WTC11 (cell line): ENCODE measurements around the gene PLCB2. TPM values are rescaled to one million over a fixed set of nuclear protein-coding genes. Genes with fewer than 3 reads are reported as not detected.

Experiments
- ATAC-seq: fragments of 200-7000 bp; cut with Tn5 transposase; 2 replicates; pipeline ENCODE4 v1.10.0; 2021; ENCODE audit warnings: mild to moderate bottlenecking, moderate library complexity
- CTCF ChIA-PET: fragments of 300-600 bp; sonication (Branson Sonifier 250); formaldehyde crosslinking; loops from one replicate; lab custom pipeline; 2021; ENCODE audit warnings: antibody characterized with exemption; lab: Charles Lee
- POLR2A ChIA-PET: fragments of 350-600 bp; sonication (Branson Sonifier 250); formaldehyde crosslinking; loops from one replicate; lab custom pipeline; 2021; ENCODE audit warnings: antibody characterized with exemption; lab: Charles Lee
- DNase-seq: peaks from one replicate; pipeline ENCODE4 v3.0.0; 2021; ENCODE audit warnings: low spot score
- H3K27ac Mint-ChIP-seq: 2 replicates; pipeline ENCODE4 v1.8.0; 2021; ENCODE audit warnings: mixed read lengths
- H3K27me3 Mint-ChIP-seq: 2 replicates; pipeline ENCODE4 v1.8.0; 2021; ENCODE audit warnings: low read depth, mild to moderate bottlenecking, moderate library complexity, mixed read lengths
- H3K36me3 Mint-ChIP-seq: 2 replicates; pipeline ENCODE4 v1.8.0; 2021; ENCODE audit warnings: mixed read lengths
- H3K4me1 Mint-ChIP-seq: 2 replicates; pipeline ENCODE4 v1.8.0; 2022; ENCODE audit warnings: mixed read lengths
- H3K4me3 Mint-ChIP-seq: 2 replicates; pipeline ENCODE4 v1.8.0; 2021; ENCODE audit warnings: mild to moderate bottlenecking, moderate library complexity, mixed read lengths
- H3K9me3 Mint-ChIP-seq: 2 replicates; pipeline ENCODE4 v1.8.0; 2021; ENCODE audit warnings: mixed read lengths
- ATF1 ChIP-seq: sonication (generic); formaldehyde crosslinking; IDR thresholded peaks from 2 replicates; pipeline ENCODE4 v1.8.1; 2023; ENCODE audit warnings: mild to moderate bottlenecking, moderate library complexity, missing genetic modification reagents
- CTCF ChIP-seq: fragments of 200-600 bp; IDR thresholded peaks from 2 replicates; pipeline ENCODE4 v1.8.0; 2022; ENCODE audit warnings: antibody characterized with exemption
- FOXK1 ChIP-seq: sonication (generic); formaldehyde crosslinking; IDR thresholded peaks from 2 replicates; pipeline ENCODE4 v1.8.0; 2022; ENCODE audit warnings: mild to moderate bottlenecking, moderate library complexity, missing genetic modification reagents
- GTF2I ChIP-seq: fragments of 250-450 bp; sonication (Bioruptor Pico); conservative IDR thresholded peaks from 2 replicates; pipeline ENCODE4 v1.4.0; 2021; ENCODE audit warnings: mild to moderate bottlenecking
- HMGA2 ChIP-seq: fragments of 250-450 bp; sonication (Bioruptor Pico); IDR thresholded peaks from 2 replicates; pipeline ENCODE4 v1.4.0; 2021; ENCODE audit warnings: mild to moderate bottlenecking, moderate library complexity
- HMGXB4 ChIP-seq: sonication (generic); formaldehyde crosslinking; IDR thresholded peaks from 2 replicates; pipeline ENCODE4 v1.8.1; 2023; ENCODE audit warnings: mild to moderate bottlenecking, moderate library complexity, missing genetic modification reagents
- MLX ChIP-seq: sonication (generic); formaldehyde crosslinking; IDR thresholded peaks from 2 replicates; pipeline ENCODE4 v1.8.1; 2023; ENCODE audit warnings: mild to moderate bottlenecking, missing genetic modification reagents, moderate library complexity
- OVOL2 ChIP-seq: fragments of 250-450 bp; sonication (Bioruptor Pico); IDR thresholded peaks from 2 replicates; pipeline ENCODE4 v1.9.0; 2021; ENCODE audit warnings: mild to moderate bottlenecking, borderline replicate concordance
- ZMAT4 ChIP-seq: fragments of 250-450 bp; sonication (Bioruptor Pico); IDR thresholded peaks from 2 replicates; pipeline ENCODE4 v1.9.0; 2021; ENCODE audit warnings: mild to moderate bottlenecking
- ZNF219 ChIP-seq: sonication (generic); formaldehyde crosslinking; IDR thresholded peaks from 2 replicates; pipeline ENCODE4 v1.8.0; 2023; ENCODE audit warnings: missing genetic modification reagents, mild to moderate bottlenecking, borderline replicate concordance
- ZNF281 ChIP-seq: sonication (generic); formaldehyde crosslinking; IDR thresholded peaks from 2 replicates; pipeline ENCODE4 v1.8.0; 2023; ENCODE audit warnings: mild to moderate bottlenecking, missing genetic modification reagents
- total RNA-seq: library from RNA; stranded (reverse); gene quantifications from 3 replicates; pipeline ENCODE4 v1.2.3, GENCODE V29; 2021
- TF ChIP-seq, protein P1 (sequence below): sonication (generic); formaldehyde crosslinking; IDR thresholded peaks from 2 replicates; pipeline ENCODE4 v1.8.1; 2023; ENCODE audit warnings: mild to moderate bottlenecking, missing genetic modification reagents
- TF ChIP-seq, protein P2 (sequence below): fragments of 250-450 bp; sonication (Bioruptor Pico); IDR thresholded peaks from 2 replicates; pipeline ENCODE4 v1.9.0; 2021; ENCODE audit warnings: mild to moderate bottlenecking

The PLCB2 gene
- total RNA-seq, 1 experiment from 2014 or later: 15.2 TPM

- TF ChIP-seq CTCF: no peak
- TF ChIP-seq MLX (CRISPR knock-in tag): no peak
- TF ChIP-seq GTF2I (CRISPR knock-in tag): no peak
Observed at GRCh38 chr15:40335938-40336743, 28.4 kb upstream of the PLCB2 start (continued).

DNA sequence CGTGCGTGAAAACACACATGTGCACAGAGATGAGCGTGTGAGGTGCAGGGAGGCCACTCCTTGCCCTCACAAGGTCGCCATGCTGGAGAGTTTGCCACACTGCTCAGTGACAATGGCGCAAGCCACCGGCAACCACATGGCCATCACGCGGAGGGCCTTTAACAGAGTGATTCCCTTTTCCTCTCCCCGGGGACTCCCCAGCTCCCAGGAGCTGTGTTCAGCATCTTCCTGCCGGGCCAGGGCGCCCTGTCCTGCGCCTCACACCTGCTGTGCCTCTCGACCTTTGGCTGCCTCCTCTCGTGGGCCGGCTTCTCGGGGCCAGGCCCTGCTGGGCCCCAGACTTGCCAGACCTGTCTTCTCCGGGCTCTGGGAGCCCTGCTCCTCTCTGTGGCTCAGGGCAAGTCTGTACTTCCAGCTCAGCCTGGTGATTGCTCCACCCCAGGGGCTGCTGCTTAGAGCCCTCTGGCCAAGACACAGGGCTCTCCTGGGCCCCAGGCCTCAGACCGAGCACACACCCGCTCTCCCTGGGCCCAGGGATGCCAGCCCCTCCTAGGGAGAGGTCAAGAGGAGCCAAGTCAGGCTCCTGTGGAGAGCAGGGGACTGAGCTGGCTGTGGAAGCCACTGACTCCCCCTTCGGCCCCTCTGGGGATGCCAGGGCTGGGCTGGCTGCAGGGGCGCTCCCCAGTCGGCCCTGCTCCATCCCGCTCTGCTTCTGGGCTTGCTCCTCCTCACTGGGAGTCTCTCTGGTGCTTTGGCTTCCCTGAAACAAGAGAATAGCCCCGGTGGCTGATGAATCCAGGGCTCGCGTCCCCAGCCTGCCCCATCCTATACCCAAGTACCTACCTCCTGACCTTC is 27.4 kb upstream of the PLCB2 start:
- TF ChIP-seq, protein P1, sequence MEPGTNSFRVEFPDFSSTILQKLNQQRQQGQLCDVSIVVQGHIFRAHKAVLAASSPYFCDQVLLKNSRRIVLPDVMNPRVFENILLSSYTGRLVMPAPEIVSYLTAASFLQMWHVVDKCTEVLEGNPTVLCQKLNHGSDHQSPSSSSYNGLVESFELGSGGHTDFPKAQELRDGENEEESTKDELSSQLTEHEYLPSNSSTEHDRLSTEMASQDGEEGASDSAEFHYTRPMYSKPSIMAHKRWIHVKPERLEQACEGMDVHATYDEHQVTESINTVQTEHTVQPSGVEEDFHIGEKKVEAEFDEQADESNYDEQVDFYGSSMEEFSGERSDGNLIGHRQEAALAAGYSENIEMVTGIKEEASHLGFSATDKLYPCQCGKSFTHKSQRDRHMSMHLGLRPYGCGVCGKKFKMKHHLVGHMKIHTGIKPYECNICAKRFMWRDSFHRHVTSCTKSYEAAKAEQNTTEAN (CRISPR knock-in tag): no peak
- TF ChIP-seq, all 79 proteins: peak for 0
- no peak for ATAC-seq

GRCh38 chr15:40334541-40334940 is 26.8 kb upstream of the PLCB2 start:
- ATAC-seq (no peak), DNase-seq (no peak)
- Mint-ChIP-seq H3K27me3 (peaks cover 5% of the 10 kb centered on the region), H3K4me1 (peaks cover 37% of the 10 kb centered on the region), H3K36me3 (peaks cover 6% of the 10 kb centered on the region; the same call in 1 of the 2 replicates), H3K9me3 (no peaks in the 10 kb centered on the region), H3K4me3 (no peak overlapping the region), H3K27ac (no peak overlapping the region)
- CTCF ChIA-PET: interaction anchor here (1.1 to 9.6 kb wide), 7 partner anchors 6 to 116 kb away, joined by 3 to 264 read pairs (median 83); partner anchors contain the start of gene INAFM2
- TF ChIP-seq FOXK1 (CRISPR knock-in tag): no peak
- TF ChIP-seq OVOL2 (CRISPR knock-in tag): no peak
- POLR2A ChIA-PET: no interaction called here

More for the DNA sequence above, 27.4 kb upstream of the PLCB2 start:
- H3K27me3 Mint-ChIP-seq: peaks cover 5% of the 10 kb centered on the region
- H3K9me3 Mint-ChIP-seq: no peaks in the 10 kb centered on the region
- no peak overlapping the region for H3K4me3 Mint-ChIP-seq
- ChIA-PET POLR2A (no interaction called here), CTCF (interaction anchor here (0.9 to 9.6 kb wide), 13 partner anchors 7 to 117 kb away, joined by 3 to 264 read pairs (median 73); partner anchors contain the start of genes BAHD1, INAFM2 and PLCB2)
- H3K36me3 Mint-ChIP-seq: 0 out of 2 replicates have a peak, but pooled peaks cover 3% of the 10 kb centered on the region
- peaks cover 41% of the 10 kb centered on the region for H3K4me1 Mint-ChIP-seq
- H3K27ac Mint-ChIP-seq: no peak overlapping the region
- DNase-seq: no peak

DNA sequence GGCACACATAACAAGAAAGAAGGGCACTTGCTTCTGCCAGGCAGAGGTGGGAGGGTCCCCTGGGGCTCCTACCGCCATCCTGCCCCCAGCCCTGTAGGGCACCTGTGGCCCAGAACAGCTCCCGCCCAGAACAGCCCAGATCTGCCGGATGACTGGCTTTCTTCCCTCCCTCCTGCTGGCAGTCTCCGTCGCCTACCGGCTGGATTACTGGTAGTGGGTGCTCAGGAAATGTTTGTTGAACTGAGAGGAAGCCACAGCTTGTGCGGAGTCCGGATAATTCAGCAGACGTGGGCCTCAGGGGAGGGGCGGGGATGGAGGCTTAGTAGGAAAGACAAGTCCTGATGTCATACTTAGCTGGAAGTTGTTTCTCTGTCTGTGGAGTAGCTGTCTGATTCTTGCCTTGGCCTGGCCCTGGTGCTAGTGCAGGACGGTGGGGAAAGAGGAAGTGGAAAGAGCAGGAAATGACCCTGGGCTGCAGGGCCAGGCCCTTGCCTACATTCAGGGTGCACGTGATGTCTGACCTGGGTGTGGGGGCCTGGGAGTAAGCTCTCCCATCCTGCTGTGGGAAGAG is 26.3 kb upstream of the PLCB2 start:
- no peak overlapping the region for H3K27ac Mint-ChIP-seq
- POLR2A ChIA-PET: no interaction called here
- H3K4me1 Mint-ChIP-seq: peaks cover 39% of the 10 kb centered on the region
- ATAC-seq (no peak), DNase-seq (no peak)
- H3K9me3 Mint-ChIP-seq: no peaks in the 10 kb centered on the region
- CTCF ChIA-PET: interaction anchor here (0.9 to 9.6 kb wide), 8 partner anchors 6 to 116 kb away, joined by 3 to 264 read pairs (median 54); partner anchors contain the start of gene INAFM2
- peaks cover 5% of the 10 kb centered on the region for H3K27me3 Mint-ChIP-seq
- no peak overlapping the region for H3K4me3 Mint-ChIP-seq
- peaks cover 11% of the 10 kb centered on the region; the same call in 1 of the 2 replicates for H3K36me3 Mint-ChIP-seq
- TF ChIP-seq GTF2I (CRISPR knock-in tag) (no peak), ZNF219 (no peak), HMGXB4 (no peak), HMGA2 (CRISPR knock-in tag) (no peak), ZMAT4 (no peak), ATF1 (CRISPR knock-in tag) (no peak), ZNF281 (CRISPR knock-in tag) (no peak)
- TF ChIP-seq, protein P2, sequence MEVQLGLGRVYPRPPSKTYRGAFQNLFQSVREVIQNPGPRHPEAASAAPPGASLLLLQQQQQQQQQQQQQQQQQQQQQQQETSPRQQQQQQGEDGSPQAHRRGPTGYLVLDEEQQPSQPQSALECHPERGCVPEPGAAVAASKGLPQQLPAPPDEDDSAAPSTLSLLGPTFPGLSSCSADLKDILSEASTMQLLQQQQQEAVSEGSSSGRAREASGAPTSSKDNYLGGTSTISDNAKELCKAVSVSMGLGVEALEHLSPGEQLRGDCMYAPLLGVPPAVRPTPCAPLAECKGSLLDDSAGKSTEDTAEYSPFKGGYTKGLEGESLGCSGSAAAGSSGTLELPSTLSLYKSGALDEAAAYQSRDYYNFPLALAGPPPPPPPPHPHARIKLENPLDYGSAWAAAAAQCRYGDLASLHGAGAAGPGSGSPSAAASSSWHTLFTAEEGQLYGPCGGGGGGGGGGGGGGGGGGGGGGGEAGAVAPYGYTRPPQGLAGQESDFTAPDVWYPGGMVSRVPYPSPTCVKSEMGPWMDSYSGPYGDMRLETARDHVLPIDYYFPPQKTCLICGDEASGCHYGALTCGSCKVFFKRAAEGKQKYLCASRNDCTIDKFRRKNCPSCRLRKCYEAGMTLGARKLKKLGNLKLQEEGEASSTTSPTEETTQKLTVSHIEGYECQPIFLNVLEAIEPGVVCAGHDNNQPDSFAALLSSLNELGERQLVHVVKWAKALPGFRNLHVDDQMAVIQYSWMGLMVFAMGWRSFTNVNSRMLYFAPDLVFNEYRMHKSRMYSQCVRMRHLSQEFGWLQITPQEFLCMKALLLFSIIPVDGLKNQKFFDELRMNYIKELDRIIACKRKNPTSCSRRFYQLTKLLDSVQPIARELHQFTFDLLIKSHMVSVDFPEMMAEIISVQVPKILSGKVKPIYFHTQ (CRISPR knock-in tag): no peak
